ENCODE results near the gene BZW1.
"Not testable (repeated sequence)": the region's sequence is repeated elsewhere in the genome, so short reads cannot be mapped to it uniquely, and the experiment has no call there.

BZW1 gene

DNA sequence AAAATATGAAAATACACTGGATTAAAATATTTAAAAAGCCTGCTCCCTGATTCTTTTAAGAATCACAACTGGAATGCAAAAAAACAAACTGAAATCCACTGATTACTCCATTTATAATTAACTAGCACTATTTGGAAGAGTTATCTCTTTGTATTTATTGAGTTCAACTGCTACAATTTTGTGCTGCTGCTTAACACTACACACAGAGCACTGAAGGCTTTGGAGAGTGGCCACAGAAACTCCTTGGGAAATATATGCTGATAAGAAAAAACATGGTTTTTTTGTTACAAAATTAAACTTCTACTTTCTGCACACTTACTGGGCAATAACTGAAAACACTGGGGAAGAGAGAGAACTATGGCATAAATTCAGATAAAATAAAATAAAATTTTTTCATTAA lies 19.8 kb upstream of the BZW1 start:
- DNase-seq (ENCODE audit: low read depth, low spot score) = no peak

- DNase-seq (ENCODE audit: low read depth, low spot score) = no peak
These were observed 17.6 kb upstream of the BZW1 start for GRCh38 chr2:200794143-200794542.

DNA sequence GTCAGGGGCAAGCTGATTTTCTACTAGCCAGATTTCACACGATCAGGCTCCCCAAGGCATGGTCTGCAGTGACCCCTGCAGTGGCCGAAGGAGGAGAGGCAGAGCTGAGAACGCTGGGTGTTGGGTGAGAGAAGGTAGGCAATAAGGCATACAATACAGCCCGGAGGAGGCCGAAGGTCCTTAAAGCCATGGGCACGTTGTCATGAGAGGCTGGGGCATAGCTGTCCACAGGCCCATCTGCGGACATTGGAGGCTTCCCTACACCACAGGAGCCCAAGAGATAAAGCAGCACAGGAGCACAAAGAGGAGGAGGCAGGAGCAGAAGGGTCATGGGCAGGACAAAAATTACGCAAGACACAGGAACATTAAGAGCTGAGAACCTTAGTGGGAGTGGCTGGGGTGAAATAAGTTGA lies 16.7 kb upstream of the BZW1 start:
- DNase-seq (ENCODE audit: low read depth, low spot score) = no peak

DNA sequence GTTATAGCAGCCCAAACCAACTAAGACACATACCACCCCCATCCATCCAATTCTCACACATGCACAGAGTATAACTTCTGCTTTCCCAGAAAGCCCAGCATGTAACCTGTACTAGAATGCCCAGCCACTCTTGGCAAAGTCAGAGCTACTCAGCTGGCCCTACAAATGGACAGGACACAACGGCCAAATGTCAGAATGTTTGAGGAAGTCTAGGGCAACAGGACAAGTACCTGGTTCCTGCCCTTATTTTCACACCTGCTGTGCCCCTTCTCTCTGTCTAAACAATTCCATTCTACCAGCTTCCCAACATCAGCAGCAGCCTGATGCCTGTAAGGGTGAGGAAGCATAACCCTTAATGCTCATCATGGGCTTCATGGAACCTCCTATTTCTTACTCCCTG lies 15.1 kb upstream of the BZW1 start:
- DNase-seq (ENCODE audit: low read depth, low spot score) = no peak

- DNase-seq (ENCODE audit: low read depth, low spot score) = no peak
These were observed 14.4 kb upstream of the BZW1 start for GRCh38 chr2:200797242-200797770.

DNA sequence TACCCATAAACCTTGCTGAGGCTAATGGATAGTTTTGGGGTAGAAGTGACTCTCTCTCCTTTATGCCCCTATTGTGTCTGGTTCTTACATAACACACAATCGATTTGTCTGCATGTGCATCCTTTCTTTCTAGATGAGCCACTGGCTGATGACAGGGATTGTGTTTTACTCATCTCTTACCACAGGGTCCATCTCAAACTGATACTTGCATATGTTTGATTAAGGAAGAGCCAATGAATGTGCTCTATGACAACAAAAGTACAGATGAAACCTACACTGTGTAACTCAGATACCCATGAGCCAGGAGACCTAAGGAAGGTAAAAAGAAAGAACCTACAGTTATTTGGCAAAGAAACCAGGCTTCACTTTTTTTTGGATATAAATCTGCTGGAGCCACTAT lies 13.2 kb upstream of the BZW1 start:
- DNase-seq (ENCODE audit: low read depth, low spot score) = no peak

DNA sequence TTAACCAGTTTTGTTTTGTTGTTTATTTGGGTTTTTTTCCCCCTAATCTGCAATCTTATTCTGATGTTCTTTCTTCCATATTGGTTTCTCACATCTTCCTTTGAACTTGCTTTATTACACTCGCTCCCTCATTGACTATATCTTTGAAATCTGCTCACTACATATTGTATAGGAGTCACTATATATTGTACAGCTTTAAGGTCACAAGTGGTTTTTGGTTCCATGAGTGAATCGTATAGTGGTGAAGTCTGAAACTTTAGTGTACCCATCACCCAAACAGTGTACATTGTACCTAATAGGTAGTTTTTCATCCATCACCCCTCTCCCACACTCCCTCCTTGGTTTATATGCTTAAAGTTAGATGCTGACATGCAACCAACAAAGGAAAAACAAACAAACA lies 11.3 kb upstream of the BZW1 start:
- DNase-seq (ENCODE audit: low read depth, low spot score) = no peak

DNA sequence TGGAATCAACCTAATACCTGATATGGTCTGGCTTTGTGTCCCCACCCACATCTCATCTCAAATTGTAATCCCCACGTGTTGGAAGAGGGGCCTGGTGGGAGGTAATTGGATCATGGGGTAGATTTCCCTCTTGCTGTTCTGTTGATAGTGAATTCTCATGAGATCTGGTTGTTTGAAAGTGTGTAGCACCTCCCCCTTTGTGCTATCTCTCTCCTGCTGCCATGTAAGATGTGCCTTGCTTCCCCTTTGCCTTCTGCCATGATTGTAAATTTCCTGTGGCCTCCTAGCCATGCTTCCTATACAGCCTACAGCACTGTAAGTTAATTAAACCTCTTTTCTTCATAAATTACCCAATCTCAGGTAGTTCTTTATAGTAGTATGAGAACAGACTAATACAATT lies 10.3 kb upstream of the BZW1 start:
- DNase-seq (ENCODE audit: low read depth, low spot score) = not testable (repeated sequence)

DNA sequence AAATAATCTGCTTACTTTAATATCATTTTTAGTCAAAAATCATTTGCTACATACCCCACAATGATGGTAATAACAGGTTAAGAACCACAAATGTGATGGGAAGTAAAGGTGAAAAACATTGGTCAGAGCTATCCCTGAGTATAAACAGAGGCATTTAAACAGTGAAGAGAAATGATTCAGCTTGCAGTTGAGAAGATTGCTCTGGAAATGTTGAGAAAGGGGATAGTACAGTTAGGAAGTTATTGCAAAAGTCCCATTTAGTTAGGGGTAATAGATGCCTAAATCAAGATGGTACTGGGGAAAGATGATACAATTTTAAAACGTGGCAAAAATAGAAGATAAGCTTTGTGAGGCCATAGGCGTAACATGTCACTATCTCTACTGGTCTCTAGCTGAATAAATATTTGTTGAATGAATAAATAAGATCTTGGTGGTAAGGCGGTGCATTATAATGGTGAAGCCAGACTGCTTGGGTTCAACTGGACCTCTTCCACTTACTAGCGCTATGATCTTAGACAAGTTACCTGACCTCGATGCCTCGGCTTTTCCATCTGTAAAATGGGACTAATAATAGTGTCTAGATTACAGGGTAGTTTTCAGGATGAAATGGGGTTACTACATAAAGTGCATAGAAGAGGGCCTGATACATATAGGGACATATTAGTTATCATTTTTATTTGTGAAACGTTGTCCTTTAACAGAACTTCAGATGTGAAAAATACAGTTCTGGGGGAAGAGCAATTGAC lies 2.0 kb upstream of the BZW1 start:
- DNase-seq (ENCODE audit: low read depth, low spot score) = no peak

GRCh38 chr2:200810252-200810997 lies 1.3 kb upstream of the BZW1 start:
- DNase-seq (ENCODE audit: low read depth, low spot score) = no peak

GRCh38 chr2:200810998-200811332 lies 745 bp upstream of the BZW1 start:
- DNase-seq (ENCODE audit: low read depth, low spot score) = no peak

DNA sequence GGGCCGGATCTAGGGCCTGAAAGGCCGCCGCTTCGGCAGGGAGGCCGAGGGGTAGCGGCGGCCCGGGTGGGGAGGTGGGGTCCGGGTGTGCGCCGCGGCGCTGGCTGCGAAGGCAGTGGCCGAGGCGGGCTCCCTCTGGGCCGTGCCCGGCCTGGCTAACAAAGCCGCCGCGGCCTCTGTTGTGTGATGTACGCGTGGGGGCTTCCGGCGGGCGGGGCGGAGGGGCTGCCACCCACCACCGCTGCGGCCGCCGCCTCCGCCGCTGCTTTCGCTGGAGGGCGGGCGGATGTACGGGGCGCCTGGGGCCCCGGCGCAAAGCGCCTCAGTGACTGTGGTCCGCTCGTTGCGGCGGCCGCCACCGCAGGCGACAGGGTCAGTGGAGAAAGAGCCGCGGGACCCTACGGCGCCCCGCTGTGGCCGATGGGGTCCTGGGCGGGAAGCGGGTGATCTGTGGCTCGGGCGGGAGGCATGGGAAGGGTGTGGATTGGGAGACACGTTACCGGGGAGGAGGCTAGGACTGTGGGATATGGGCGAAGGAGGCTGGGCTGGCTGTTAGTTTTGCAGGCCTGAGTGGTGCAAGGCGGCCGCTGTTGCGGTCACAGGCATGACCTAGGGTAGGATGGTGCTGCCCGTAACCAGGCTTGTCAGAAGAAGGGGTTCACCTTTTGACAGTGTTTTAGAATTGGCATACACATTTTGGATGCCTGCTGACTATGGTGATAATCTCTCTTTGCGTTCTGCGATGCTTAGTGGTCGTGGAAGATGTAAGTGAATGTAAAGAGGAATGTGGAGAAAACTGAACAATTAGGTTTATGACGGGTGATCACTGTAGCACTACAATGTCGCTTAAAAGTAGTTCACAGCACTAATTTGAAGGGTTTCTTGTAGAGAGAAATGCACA lies 662 bp downstream of the BZW1 start:
- DNase-seq (ENCODE audit: low read depth, low spot score) = no peak

DNA sequence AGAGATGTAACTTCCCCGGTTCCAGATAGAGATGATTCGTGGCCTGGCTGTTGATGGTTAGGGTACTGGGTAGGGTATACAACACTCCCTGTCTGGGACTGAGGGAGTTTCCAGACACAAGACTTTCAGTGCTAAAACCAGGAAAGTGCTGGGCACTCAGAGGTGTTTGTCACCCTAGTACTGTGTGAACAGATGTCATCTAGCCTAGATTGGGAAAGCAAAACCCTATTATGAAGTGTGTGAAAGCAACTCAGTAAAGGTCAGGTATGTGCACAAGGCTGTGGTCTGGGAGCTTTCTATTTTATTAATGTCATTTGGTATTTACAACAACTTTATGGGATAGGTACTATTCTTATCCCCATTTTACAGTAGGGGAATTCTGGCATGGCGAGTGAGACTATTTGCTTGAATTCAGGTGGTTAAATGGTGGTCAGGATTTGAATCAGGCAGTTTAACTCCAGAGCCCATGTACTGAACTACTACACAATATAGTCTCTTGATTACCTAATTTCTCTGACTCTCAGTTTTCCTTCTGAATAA lies 2.6 kb downstream of the BZW1 start:
- no peak for DNase-seq (ENCODE audit: low read depth, low spot score)

DNA sequence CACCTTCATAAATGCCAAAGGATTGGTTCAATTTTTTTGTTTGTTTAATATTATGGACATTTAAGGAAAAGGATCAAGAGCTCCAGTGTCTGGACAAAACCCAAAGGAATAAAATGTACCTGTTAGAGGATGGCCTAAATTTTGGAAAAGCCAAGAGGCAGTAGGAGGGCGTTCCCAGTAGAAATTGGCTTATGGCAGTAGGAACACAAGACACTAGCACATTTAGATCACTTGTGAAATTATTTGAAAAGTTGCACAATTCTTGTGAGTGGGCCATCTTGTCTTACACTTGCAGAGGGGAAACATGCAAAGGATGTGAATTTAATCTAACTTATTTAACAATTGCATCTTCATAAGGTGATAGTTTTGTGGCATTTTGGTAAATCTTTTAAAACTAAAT lies 3.2 kb downstream of the BZW1 start:
- no peak for DNase-seq (ENCODE audit: low read depth, low spot score)

DNA sequence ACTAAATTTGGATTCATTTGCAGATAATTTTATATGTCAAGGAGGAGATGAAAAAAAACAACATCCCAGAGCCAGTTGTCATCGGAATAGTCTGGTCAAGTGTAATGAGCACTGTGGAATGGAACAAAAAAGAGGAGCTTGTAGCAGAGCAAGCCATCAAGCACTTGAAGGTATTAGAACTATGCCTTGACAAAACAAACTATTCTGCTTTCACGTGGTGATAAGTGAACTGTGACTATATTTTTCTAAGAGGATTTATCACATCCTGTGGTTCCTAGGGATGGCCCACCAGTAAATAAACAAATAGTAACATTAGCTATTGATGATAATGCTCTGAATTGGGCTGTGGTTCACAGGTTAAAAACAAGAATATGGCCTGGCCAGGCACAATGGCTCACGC lies 7.0 kb downstream of the BZW1 start:
- DNase-seq (ENCODE audit: low read depth, low spot score) = not testable (repeated sequence)

GRCh38 chr2:200820573-200821234 lies 9.0 kb downstream of the BZW1 start:
- DNase-seq (ENCODE audit: low read depth, low spot score) = no peak

DNA sequence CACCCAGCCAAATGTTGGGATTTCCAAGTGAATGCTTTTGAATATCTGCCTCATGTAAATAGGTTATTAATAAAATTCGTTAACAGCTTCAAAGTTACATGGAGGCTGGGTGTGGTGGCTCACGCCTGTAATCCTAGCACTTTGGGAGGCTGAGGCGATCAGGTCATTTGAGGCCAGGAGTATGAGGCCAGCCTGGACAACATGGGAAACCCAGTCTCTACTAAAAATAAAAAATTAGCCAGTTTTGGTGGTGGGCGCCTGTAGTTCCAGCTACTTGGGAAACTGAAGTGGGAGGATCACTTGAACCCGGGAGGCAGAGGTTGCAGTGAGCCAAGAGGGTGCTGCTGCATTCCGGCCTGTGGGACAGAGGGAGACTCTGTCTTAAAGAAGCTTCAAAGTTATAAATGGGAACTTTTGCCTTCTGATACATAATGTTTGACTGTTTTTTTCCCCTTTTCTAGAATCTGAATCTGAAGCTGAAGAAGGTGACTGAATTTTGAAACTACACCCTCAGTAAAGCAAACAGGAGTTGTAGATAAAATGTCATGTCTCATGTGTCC lies 10.1 kb downstream of the BZW1 start:
- no peak for DNase-seq (ENCODE audit: low read depth, low spot score)

DNA sequence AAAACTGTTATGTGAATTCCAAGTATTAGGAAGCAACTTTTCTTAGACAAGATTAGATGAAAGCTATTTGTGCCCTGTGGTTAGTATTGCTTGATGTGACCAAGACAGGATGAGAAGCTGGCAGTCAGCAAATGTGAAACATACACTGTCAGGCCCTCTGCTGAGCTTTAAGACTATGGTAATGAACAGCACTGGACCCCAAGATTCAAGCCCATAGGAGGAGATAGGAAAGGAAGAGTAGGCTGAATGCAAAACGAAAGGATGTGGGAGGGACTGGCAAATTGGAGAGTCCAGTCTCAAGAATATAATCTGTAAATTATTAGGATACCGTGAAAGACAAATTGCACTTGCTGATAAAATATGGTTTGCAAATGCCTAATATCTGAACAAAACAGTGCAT lies 16.4 kb downstream of the BZW1 start:
- no peak for DNase-seq (ENCODE audit: low read depth, low spot score)

DNA sequence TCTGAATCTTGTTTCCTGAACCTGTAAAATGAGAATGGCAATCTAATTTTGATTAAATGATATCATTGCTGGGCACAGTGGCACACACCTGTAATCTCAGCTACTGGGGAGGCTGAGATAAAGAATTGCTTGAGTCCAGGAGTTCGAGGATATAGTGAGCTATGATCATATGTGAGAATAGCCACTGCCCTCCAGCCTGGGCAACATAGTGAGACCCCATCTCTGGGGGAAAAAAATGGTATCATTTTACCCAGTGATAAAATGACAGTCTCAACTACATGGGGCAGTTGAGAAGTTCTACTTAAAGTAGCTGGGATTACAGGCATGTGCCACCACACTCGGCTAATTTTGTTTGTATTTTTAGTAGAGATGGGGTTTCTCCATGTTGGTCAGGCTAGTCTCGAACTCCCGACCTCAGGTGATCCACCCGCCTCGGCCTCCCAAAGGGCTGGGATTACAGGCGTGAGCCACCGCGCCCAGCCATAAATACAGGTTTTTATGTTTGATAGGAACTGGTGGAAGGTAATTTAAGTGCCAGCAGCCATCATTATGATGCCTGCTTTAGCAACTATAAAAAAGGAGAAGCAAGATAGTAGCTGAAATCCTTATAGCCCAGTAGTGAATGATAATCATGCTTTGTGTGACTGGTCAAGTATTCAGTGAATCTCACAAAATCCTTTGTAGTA lies 17.0 kb downstream of the BZW1 start:
- DNase-seq (ENCODE audit: low read depth, low spot score) = no peak

GRCh38 chr2:200829258-200829655 lies 17.5 kb downstream of the BZW1 start:
- no peak for DNase-seq (ENCODE audit: low read depth, low spot score)
